HCT116 (cell line): ENCODE measurements around the gene COL23A1. TPM values are rescaled to one million over a fixed set of nuclear protein-coding genes. Genes with fewer than 3 reads are reported as not detected.

Experiments
- ATAC-seq: fragments of 200-7000 bp; cut with Tn5 transposase; 2 replicates; pipeline ENCODE4 v1.9.1; 2020; ENCODE audit warnings: mild to moderate bottlenecking, moderate library complexity
- BruUV-seq: library from RNA; stranded (reverse); fragments of 400-500 nt; replicated peaks from 2 replicates; lab custom pipeline; 2021; lab: Mats Ljungman, UMichigan
- CTCF ChIA-PET: fragments of 300-600 bp; sonication (Branson Sonifier 250); formaldehyde crosslinking; loops from one replicate; lab custom pipeline; 2021; ENCODE audit warnings: antibody characterized with exemption; lab: Charles Lee
- POLR2A ChIA-PET: fragments of 300-600, 350-600 bp; sonication (Branson Sonifier 250); formaldehyde crosslinking; loops from one replicate; lab custom pipeline; 2021; ENCODE audit warnings: antibody characterized with exemption; lab: Charles Lee
- RAD21 ChIA-PET, 2 experiments: fragments of 300-600 bp; sonication (Branson Sonifier 250); formaldehyde crosslinking; loops; one replicate each; lab custom pipeline; 2023; ENCODE audit warnings: low total read pairs in 2 of 2; ENCODE audit not compliant: uncharacterized antibody in 2 of 2, unreplicated experiment in 2 of 2, low non-redundant PET in 1 of 2; lab: Charles Lee
- DNase-seq: peaks from one replicate; pipeline ENCODE4 v3.0.0-alpha.2; 2010; ENCODE audit warnings: low read depth, low spot score
- H2AFZ ChIP-seq: fragments of 200-600 bp; shearing (Covaris generic), sonication (generic); 2 replicates; pipeline ENCODE4 v1.6.1; 2017; ENCODE audit warnings: low read depth, mixed run types, mixed read lengths, antibody characterized with exemption, low read length; ENCODE audit not compliant: poor library complexity, severe bottlenecking
- H3K27ac ChIP-seq: 2 replicates; pipeline ENCODE4 v1.5.1; 2012; ENCODE audit warnings: low read depth, low read length
- H3K27me3 ChIP-seq: fragments of 200-600 bp; sonication (generic); 2 replicates; pipeline ENCODE4 v1.6.1; 2016; ENCODE audit warnings: mixed run types, low read length, mixed read lengths; ENCODE audit not compliant: insufficient read depth
- H3K36me3 ChIP-seq, 2 experiments: fragments of 200-500 bp in 1 of 2; fragments of 200-600 bp in 1 of 2; sonication (Bioruptor generic) in 1 of 2; sonication (generic) in 1 of 2; 2 replicates each; pipeline versions ENCODE4 v1.5.1 to v1.6.1; 2014 to 2016; ENCODE audit warnings: low read length in 2 of 2, inconsistent platforms in 1 of 2, mixed read lengths in 1 of 2, mixed run types in 1 of 2; ENCODE audit not compliant: insufficient read depth in 2 of 2, control insufficient read depth in 1 of 2
- H3K4me1 ChIP-seq, 2 experiments: fragments of 200-600 bp in 1 of 2; sonication (generic) in 1 of 2; 2 replicates each; pipeline versions ENCODE4 v1.5.1 to v1.6.1; 2012 to 2017; ENCODE audit warnings: low read length in 2 of 2, inconsistent platforms in 1 of 2, mild to moderate bottlenecking in 1 of 2, mixed read lengths in 1 of 2, mixed run types in 1 of 2, moderate library complexity in 1 of 2; ENCODE audit not compliant: insufficient read depth in 2 of 2, control insufficient read depth in 1 of 2
- H3K4me2 ChIP-seq: fragments of 200-600 bp; sonication (generic); 2 replicates; pipeline ENCODE4 v1.6.1; 2017; ENCODE audit warnings: mixed run types, low read length, mixed read lengths
- H3K4me3 ChIP-seq, 2 experiments: fragments of 200-600 bp in 1 of 2; sonication (generic) in 1 of 2; replicated peaks in 1 of 2; 2 replicates each; pipeline ENCODE4 v1.5.1; 2011 to 2016; ENCODE audit warnings: low read length in 2 of 2, control low read depth in 1 of 2, low read depth in 1 of 2, mild to moderate bottlenecking in 1 of 2, mixed read lengths in 1 of 2, mixed run types in 1 of 2
- H3K79me2 ChIP-seq: fragments of 200-600 bp; sonication (generic); 2 replicates; pipeline ENCODE4 v1.6.1; 2017; ENCODE audit warnings: mild to moderate bottlenecking, mixed run types, low read length, moderate library complexity, mixed read lengths; ENCODE audit not compliant: insufficient read depth
- H3K9ac ChIP-seq: fragments of 200-600 bp; sonication (generic); 2 replicates; pipeline ENCODE4 v1.6.1; 2016; ENCODE audit warnings: low read length, mixed read lengths
- H3K9me2 ChIP-seq: fragments of 200-600 bp; sonication (generic), shearing (Covaris generic); 2 replicates; pipeline ENCODE4 v1.6.1; 2017; ENCODE audit warnings: mixed run types, mild to moderate bottlenecking, moderate library complexity; ENCODE audit not compliant: insufficient read depth
- H3K9me3 ChIP-seq, 2 experiments: fragments of 200-500 bp in 1 of 2; fragments of 200-600 bp in 1 of 2; sonication (Bioruptor generic) in 1 of 2; sonication (generic) in 1 of 2; 2 replicates each; pipeline ENCODE4 v1.6.1; 2014 to 2017; ENCODE audit warnings: low read length in 2 of 2, mixed read lengths in 2 of 2, inconsistent platforms in 1 of 2, low read depth in 1 of 2, mild to moderate bottlenecking in 1 of 2, mixed run types in 1 of 2, moderate library complexity in 1 of 2; ENCODE audit not compliant: control insufficient read depth in 1 of 2, insufficient read depth in 1 of 2
- H4K20me1 ChIP-seq: fragments of 200-600 bp; sonication (generic), shearing (Covaris generic); 2 replicates; pipeline ENCODE4 v1.6.1; 2017; ENCODE audit warnings: mixed run types, mild to moderate bottlenecking, moderate library complexity; ENCODE audit not compliant: insufficient read depth
- ATF3 ChIP-seq: IDR thresholded peaks from 2 replicates; pipeline ENCODE4 v1.6.1; 2012
- CBX3 ChIP-seq: IDR thresholded peaks from 2 replicates; pipeline ENCODE4 v1.6.1; 2012; ENCODE audit warnings: low read depth
- CTCF ChIP-seq, 3 experiments: fragments of 200-600 bp in 1 of 3; sonication (generic) in 1 of 3; IDR thresholded peaks in 2 of 3; conservative IDR thresholded peaks in 1 of 3; 2 replicates each; pipeline ENCODE4 v1.5.1; 2012 to 2017; ENCODE audit warnings: low read depth in 2 of 3, low read length in 2 of 3, antibody characterized with exemption in 1 of 3, borderline replicate concordance in 1 of 3, control low read depth in 1 of 3, mild to moderate bottlenecking in 1 of 3, mixed read lengths in 1 of 3, mixed run types in 1 of 3, moderate library complexity in 1 of 3; ENCODE audit not compliant: insufficient read depth in 1 of 3
- EZH2 ChIP-seq: fragments of 200-600 bp; sonication (generic); IDR thresholded peaks from 2 replicates; pipeline ENCODE4 v1.6.1; 2017; ENCODE audit warnings: antibody characterized with exemption, mixed run types
- EZH2phosphoT487 ChIP-seq: fragments of 200-600 bp; IDR thresholded peaks from 2 replicates; pipeline ENCODE4 v1.6.1; 2018; ENCODE audit warnings: antibody characterized with exemption, borderline replicate concordance
- FOSL1 ChIP-seq: IDR thresholded peaks from 2 replicates; pipeline ENCODE4 v1.6.1; 2012; ENCODE audit warnings: low read depth
- POLR2A ChIP-seq: IDR thresholded peaks from 2 replicates; pipeline ENCODE4 v1.7.0; 2011; ENCODE audit warnings: borderline replicate concordance; ENCODE audit not compliant: insufficient read depth, insufficient read length; ENCODE audit errors: extremely low read depth
- SP1 ChIP-seq: IDR thresholded peaks from 2 replicates; pipeline ENCODE4 v1.6.1; 2012; ENCODE audit warnings: low read depth
- SRF ChIP-seq: IDR thresholded peaks from 2 replicates; pipeline ENCODE4 v1.6.1; 2012; ENCODE audit warnings: low read depth
- ZNF274 ChIP-seq: fragments of 200-500 bp; sonication (Bioruptor generic); IDR thresholded peaks from 2 replicates; pipeline ENCODE4 v1.6.1; 2014; ENCODE audit warnings: mild to moderate bottlenecking, low read depth, low read length, inconsistent platforms
- intact Hi-C: fragments of 100-400 bp; cut with micrococcal nuclease; formaldehyde crosslinking; loops from 2 replicates; pipeline ENCODE4 v1.10.0; 2022
- total RNA-seq: library from RNA; stranded (reverse); gene quantifications from one replicate; pipeline ENCODE4 v1.2.1, GENCODE V29; 2021; ENCODE audit not compliant: unreplicated experiment

The COL23A1 gene
- total RNA-seq, 1 experiment from 2014 or later, result not detected

DNA sequence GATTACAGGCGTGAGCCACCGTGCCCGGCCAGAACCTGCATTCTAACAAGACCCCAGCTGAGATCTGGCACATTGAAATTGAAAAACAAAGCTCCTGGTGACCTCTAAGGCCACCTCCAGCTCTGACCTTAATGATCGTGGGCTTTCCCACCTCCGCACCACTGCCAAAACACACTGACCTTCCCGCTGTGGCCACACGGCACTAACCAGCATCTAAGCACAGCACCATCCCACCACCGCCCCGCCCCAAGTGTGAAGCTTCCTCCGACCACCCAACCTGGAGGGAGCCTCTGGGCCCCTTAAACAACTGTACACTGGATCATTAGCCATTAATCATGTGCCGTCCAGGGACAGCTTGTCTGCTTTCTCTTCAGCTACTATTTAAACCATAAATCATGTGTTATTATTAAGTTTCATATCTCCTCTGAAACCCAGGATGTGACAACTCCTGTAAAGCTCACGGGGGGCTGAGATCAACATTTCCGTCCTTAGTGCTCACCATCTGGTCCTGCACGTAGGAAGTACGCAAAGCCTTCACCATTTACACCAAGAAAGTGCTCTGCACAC is 80.6 kb downstream of the COL23A1 start:
- ChIA-PET POLR2A (no interaction called here), RAD21 (no interaction called here), CTCF (no interaction called here)
- Histone ChIP-seq H3K9ac (no peak overlapping the region), H3K27ac (no peak overlapping the region), H2AFZ (no peak overlapping the region), H3K4me1 (no peaks in the 10 kb centered on the region), H3K9me2 (no peaks in the 10 kb centered on the region), H3K36me3 (no peaks in the 10 kb centered on the region), H3K4me3 (no peak overlapping the region), H3K79me2 (no peaks in the 10 kb centered on the region), H3K9me3 (peaks cover 0 to 7% of the 10 kb centered on the region in 2 experiments; a peak in 2 of 4 replicates), H4K20me1 (no peaks in the 10 kb centered on the region), H3K4me2 (no peak overlapping the region), H3K27me3 (peaks cover 25% of the 10 kb centered on the region)
- no peak for DNase-seq
- intact Hi-C loops, result no loop called here
- TF ChIP-seq EZH2 (no peak), ATF3 (no peak), CBX3 (no peak), ZNF274 (no peak), EZH2phosphoT487 (no peak), SRF (no peak), POLR2A (no peak), CTCF (IDR thresholded peaks at IDR 0.05 in 2 of 3, conservative IDR thresholded peaks at IDR 0.05 in 1 of 3; ENCODE audit: borderline replicate concordance in 1 of 3, insufficient read depth in 1 of 3, low read depth in 2 of 3, low read length in 2 of 3) (no peak), SP1 (no peak), FOSL1 (no peak)
- no TSS peak for BruUV-seq
- no peak for ATAC-seq
